Activated T-helper 2 cell treated with anti-CD3 and anti-CD28 coated beads, Interferon-gamma antibody, Interleukin-2, Interleukin-4, amounts not matched to agents 10 μg/mL and 5 μg/mL and 100 μg/mL, durations not matched to agents 14 hours and 24 hours and 36 hours (primary cell): ENCODE data around the gene TTN. TPM values are rescaled to one million over a fixed set of nuclear protein-coding genes. Genes with fewer than 3 reads are reported as not detected.

ENCODE experiments used
- DNase-seq: peaks from one replicate; pipeline ENCODE4 v3.0.0; 2021; ENCODE audit warnings: low spot score
- H3K27ac Mint-ChIP-seq: one replicate; pipeline ENCODE4 v1.8.0; 2021; ENCODE audit warnings: mixed read lengths
- H3K27me3 Mint-ChIP-seq: one replicate; pipeline ENCODE4 v1.8.0; 2021; ENCODE audit warnings: low read depth, mixed read lengths
- H3K36me3 Mint-ChIP-seq: one replicate; pipeline ENCODE4 v1.8.0; 2021; ENCODE audit warnings: low read depth, mixed read lengths
- H3K4me1 Mint-ChIP-seq: one replicate; pipeline ENCODE4 v1.8.0; 2021; ENCODE audit warnings: low read depth, mixed read lengths
- H3K4me3 Mint-ChIP-seq: one replicate; pipeline ENCODE4 v1.8.0; 2021; ENCODE audit warnings: low read depth, mild to moderate bottlenecking, moderate library complexity, mixed read lengths
- H3K9me3 Mint-ChIP-seq: one replicate; pipeline ENCODE4 v1.8.0; 2021; ENCODE audit warnings: mixed read lengths
- intact Hi-C: fragments of 100-400 bp; cut with micrococcal nuclease; formaldehyde crosslinking; loops from one replicate; pipeline ENCODE4 v1.15.1; 2023
- total RNA-seq: library from RNA; stranded (reverse); gene quantifications from 2 replicates; pipeline ENCODE4 v1.2.3, GENCODE V29; 2022

Gene TTN
- total RNA-seq, 1 donor from 2014 or later: 3.7 TPM

DNA sequence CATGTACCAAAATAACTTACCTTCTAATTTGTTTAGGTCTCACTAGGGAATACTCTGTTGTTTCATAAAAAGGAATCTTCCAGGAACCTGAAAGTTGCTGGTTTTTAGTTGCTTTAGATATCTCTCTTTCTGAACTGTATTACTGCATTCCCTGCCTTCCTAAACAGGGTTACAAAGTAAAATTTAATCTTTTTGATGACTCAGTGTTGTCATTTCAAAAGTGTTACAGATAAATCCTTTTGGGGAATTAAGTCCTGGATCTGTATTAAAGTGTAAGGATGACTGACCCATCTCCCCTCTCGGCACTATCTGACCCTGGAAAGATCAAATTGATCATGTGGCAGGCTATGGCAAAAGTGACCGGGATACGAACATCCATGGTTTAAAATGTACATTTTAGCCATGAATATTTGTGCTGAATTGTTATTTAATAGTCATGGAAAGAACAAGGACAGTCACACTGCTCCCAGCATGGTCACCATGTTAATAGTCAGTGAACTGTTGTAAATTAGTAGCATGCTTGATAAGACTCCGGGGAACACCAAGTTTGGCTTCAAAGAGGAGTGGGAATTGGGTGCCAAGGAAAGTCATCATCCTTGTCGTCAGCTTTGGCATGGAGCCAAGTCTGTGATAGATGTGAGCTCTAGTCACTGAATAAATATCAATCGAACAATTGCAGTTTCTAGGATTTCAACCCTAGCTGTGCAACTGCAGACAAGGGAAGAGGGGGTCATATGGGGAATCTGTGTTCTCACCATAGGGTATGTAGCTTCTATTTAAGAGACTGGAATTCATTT lies 322.8 kb downstream of the TTN start:
- Mint-ChIP-seq H3K27me3 (no peaks in the 10 kb centered on the region), H3K4me1 (peaks cover 44% of the 10 kb centered on the region), H3K36me3 (peaks cover 39% of the 10 kb centered on the region), H3K27ac (no peak overlapping the region), H3K9me3 (no peaks in the 10 kb centered on the region), H3K4me3 (no peak overlapping the region)
- no peak for DNase-seq
- intact Hi-C loops: no loop called here

DNA sequence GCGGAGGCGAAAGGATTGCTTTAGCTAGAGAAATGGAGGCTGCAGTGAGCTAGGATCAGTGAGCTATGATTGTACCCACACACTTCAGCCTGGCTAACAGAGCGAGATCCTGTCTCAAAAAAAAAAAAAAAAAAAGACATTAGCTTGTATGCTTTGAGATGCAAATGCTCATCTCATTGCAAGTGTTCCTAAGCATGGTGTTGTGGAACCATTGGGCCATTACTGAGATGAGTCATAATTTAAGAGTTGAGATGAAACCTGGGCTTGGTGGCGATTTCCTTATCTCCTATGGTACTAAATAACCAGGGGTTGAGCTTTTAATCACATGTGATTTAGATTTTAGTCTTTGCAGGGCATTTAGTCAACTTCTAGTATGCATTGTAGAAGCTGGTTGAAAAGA lies 324.8 kb downstream of the TTN start:
- Mint-ChIP-seq H3K27me3 (no peaks in the 10 kb centered on the region), H3K4me3 (peak overlapping the region; percentile 92), H3K36me3 (peaks cover 25% of the 10 kb centered on the region), H3K9me3 (no peaks in the 10 kb centered on the region), H3K27ac (no peak overlapping the region), H3K4me1 (peaks cover 42% of the 10 kb centered on the region)
- intact Hi-C loops: no loop called here
- DNase-seq: no peak

DNA sequence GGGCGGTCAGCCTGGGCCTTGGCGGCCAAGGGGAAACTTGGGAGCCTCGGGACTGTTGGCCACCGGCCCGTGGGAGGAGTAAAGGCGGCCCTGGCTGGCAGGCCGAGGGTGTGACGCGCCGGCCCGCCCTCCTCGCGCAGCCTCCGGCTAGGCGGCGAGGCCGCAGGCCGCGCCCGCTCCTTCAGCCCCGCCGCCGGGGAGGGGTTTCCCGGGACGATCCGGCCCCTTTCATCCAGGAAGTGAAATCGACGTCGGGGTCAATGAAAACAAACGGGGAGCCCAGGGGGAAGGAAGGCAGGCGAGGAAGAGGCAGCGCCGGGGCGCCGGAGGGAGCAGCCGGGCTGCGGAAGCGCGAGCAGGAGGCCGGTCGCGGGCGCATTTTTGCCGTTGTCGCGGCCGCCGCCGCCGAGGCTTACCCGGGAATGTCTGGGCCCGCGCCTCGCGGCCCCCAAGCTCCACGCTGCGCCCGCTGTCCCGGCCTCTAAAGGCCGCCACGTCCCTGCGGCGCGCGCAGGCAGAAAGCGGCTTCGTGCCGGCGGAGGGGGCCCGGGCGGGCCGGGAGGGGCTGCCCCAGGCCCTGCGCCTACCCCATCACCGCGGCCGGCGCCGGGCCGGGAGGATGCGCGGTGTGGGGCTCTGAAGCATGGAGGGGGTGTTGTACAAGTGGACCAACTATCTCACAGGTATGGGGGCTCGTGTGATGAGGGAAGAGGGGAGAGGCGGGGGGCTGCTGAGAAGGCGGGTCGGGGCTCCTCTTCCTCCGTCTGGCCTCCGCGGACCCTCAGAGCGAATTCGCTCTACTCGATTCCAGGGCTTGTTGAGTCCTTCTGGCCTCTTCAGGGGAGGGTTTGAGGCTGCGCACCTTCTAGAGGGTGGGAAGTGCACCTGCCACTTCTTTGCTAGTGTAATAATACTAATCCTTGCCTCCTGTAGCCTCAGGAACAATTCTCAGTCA lies 326.7 kb downstream of the TTN start, which contains the start of gene PLEKHA3:
TSS of gene PLEKHA3 (plus strand) at position 231 of the 955 bp plus-strand sequence. CDS start at position 644, 413 bp downstream.
- Mint-ChIP-seq H3K36me3 (peaks cover 16% of the 10 kb centered on the region), H3K27ac (peak within 1 kb of the TSS; percentile 92), H3K27me3 (no peaks in the 10 kb centered on the region), H3K4me1 (peaks cover 42% of the 10 kb centered on the region), H3K4me3 (peak within 1 kb of the TSS; percentile 92), H3K9me3 (no peaks in the 10 kb centered on the region)
- intact Hi-C loops: no loop called here
- peak; percentile 79 for DNase-seq

DNA sequence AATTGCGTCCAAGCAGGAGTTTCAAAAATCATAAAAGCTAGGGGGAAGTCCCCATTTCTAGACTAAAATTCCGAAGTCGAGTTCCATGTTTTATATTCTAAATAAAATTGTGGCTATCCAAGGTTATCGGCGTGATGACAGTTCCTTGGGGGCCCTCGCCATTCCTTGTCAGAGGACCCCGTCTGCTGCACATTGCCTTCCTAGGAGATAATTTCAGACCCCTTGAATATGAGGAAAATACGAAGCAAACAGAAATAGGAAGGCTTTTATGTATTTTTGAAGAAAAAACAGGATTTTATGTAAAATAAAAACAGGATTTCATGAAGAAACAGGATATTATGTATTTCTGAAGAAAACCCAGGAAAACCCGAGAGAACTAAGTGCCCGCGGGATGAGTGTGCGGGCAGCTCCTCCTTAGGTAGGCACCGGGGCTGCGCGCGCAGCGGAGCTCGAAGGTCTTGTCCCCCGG lies 327.4 kb downstream of the TTN start:
- Mint-ChIP-seq H3K4me1 (peaks cover 41% of the 10 kb centered on the region), H3K36me3 (peaks cover 13% of the 10 kb centered on the region), H3K9me3 (no peaks in the 10 kb centered on the region), H3K4me3 (peak overlapping the region; percentile 90), H3K27me3 (no peaks in the 10 kb centered on the region), H3K27ac (peak overlapping the region; percentile 92)
- intact Hi-C loops: loop anchor here (1.0 to 2.0 kb wide), 4 partner anchors 35 to 221 kb away; no protein-coding TSS in a partner anchor
- no peak for DNase-seq

DNA sequence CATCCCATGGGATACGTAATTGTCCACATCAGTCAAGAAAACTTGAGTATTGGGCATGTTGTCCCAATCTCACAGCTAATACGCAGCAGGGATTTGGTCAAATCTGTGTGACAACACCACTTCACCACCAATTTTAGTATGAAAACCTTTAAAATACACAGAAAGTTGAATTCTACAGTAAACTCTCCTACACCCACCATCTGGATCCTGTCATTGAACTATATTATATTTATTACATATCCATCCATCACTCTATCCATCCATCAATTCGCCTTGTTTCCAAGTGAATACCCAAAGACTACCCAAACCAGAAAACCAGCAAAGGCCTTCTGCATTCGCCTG lies 328.0 kb downstream of the TTN start:
- no peaks in the 10 kb centered on the region for H3K27me3 Mint-ChIP-seq
- H3K36me3 Mint-ChIP-seq: peaks cover 13% of the 10 kb centered on the region
- intact Hi-C loops: loop anchor here (1.0 to 2.0 kb wide), 4 partner anchors 35 to 222 kb away; no protein-coding TSS in a partner anchor
- H3K9me3 Mint-ChIP-seq: no peaks in the 10 kb centered on the region
- no peak for DNase-seq
- H3K4me1 Mint-ChIP-seq: peaks cover 36% of the 10 kb centered on the region
- H3K27ac Mint-ChIP-seq: peak overlapping the region; percentile 92
- peak overlapping the region; percentile 90 for H3K4me3 Mint-ChIP-seq

DNA sequence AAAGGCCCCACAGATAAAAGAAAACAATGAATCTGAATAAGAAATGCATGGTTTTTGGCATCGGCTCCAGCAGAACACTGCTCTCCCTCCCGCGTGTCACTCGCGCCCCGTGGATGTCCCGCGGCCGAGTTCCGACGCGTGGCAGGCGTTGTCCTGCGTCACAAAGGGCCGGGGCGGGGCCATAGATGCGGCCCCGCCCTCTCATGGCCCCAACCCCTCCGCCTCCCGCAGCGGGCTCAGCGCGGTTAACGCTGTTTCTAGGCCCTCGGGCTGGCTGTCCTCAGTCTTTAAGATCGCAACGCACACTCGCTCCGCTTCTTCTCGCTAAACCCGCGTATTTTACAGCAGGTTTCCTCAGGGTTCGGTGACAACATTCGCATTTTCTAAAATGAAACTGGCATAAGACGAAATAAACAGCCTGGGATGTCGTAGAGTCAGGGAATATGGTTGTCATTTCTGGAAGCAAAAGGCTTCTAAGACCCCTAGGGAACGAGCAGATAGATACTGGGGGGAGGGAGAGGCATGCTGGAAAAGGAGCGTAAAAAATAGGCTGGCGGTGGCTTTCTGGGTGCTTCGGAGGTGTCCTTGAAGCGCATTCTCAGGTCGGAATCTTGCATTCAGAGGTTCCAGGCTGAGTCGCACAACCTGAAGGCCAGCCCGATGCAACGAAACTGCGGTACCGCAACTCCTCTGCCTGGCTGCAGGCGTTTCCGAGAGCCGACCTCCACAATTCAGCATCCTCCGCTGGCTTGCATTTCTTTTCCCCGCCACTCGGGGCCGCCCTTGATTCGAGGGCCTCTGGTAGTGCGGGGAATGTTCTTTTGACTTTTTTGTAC lies 328.6 kb downstream of the TTN start, which contains the start of gene FKBP7:
TSS of gene FKBP7 (minus strand) at position 162 of the 836 bp plus-strand sequence. CDS start at position 61, 101 bp downstream.
- Mint-ChIP-seq H3K4me1 (peaks cover 36% of the 10 kb centered on the region), H3K36me3 (peaks cover 13% of the 10 kb centered on the region), H3K9me3 (no peaks in the 10 kb centered on the region), H3K27me3 (no peaks in the 10 kb centered on the region), H3K27ac (peak within 1 kb of the TSS; percentile 92), H3K4me3 (peak within 1 kb of the TSS; percentile 90)
- intact Hi-C loops: loop anchor here (1.0 to 2.0 kb wide), 6 partner anchors 27 to 222 kb away; partner anchors contain the start of genes PJVK and PRKRA
- DNase-seq: peak; percentile 74

DNA sequence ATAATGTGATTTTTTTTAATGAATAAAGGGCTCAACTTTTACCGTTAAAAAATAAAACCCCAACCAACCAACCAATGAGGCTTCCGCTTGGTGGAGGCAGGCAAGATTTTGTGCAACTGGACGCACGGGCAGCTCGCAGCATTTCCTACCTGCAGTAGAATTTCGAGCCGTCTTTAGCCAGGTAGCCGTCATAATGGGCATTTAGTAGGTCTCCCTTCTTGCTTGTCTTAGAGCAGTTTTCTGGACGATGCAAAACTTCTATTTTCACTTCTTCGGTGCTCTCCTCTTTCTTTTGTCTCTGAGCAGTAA lies 329.1 kb downstream of the TTN start:
- Mint-ChIP-seq H3K4me3 (peak overlapping the region; percentile 90), H3K9me3 (no peaks in the 10 kb centered on the region), H3K36me3 (peaks cover 13% of the 10 kb centered on the region), H3K27me3 (no peaks in the 10 kb centered on the region), H3K27ac (peak overlapping the region; percentile 92), H3K4me1 (peaks cover 38% of the 10 kb centered on the region)
- intact Hi-C loops: loop anchor here (1.0 to 2.0 kb wide), 4 partner anchors 27 to 223 kb away; partner anchors contain the start of genes PJVK and PRKRA
- DNase-seq: peak; percentile 13

DNA sequence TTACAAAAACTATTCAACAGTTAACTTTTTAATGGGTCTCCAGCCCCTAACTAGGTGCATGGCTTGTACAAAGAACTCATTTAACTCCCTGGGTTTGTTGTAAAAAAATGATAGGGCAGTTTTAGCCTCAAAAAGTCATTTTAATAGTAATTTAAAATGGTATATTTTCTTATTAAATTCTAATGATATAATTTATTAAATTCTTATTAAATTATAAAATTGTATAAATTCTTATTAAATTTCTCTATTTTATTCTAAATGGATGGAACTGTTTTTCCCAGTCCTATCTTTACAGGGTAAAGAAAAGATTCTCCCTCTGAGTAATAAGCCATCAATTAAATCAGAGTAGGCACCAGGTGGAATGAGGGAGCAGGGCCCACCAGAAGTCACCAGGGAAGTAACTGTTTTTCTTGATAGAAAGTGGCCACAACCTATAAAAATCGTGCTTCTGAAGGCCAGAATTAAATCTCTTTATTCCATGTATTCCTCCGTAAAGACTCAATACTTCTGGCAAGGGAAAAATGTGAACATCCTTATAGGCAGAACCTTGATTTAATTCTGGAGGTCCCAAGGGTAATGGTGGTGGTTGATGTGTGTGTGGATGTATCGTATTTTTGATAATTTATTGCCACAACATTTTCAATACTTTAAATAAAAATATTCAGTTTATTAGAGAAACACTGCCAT lies 329.6 kb downstream of the TTN start:
- no peaks in the 10 kb centered on the region for H3K9me3 Mint-ChIP-seq
- intact Hi-C loops: loop anchor here (1.0 to 2.0 kb wide), 4 partner anchors 26 to 223 kb away; partner anchors contain the start of genes PJVK and PRKRA
- DNase-seq: no peak
- no peaks in the 10 kb centered on the region for H3K27me3 Mint-ChIP-seq
- H3K4me3 Mint-ChIP-seq: peak overlapping the region; percentile 90
- H3K27ac Mint-ChIP-seq: peak overlapping the region; percentile 22
- H3K4me1 Mint-ChIP-seq: peaks cover 33% of the 10 kb centered on the region
- H3K36me3 Mint-ChIP-seq: peaks cover 8% of the 10 kb centered on the region

DNA sequence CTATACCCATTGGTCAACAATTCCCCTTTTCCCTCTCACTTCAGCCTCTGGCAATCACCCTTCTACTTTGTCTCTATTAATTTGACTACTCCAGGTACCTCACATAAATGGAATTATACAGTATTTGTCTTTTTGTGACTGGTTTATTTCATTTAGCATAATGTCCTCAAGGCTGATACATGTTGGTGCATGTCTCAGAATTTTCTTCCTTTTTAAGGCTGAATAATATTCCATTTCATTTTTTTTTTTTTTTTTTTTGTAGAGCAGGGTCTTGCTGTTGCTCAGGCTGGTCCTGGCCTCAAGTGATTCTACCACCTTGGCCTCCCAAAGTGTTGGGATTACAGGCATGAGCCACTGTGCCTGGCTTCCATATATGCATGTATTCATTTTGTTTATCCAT lies 330.7 kb downstream of the TTN start:
- H3K4me1 Mint-ChIP-seq: peaks cover 22% of the 10 kb centered on the region
- DNase-seq: no peak
- no peaks in the 10 kb centered on the region for H3K27me3 Mint-ChIP-seq
- H3K9me3 Mint-ChIP-seq: no peaks in the 10 kb centered on the region
- no peak overlapping the region for H3K27ac Mint-ChIP-seq
- intact Hi-C loops: no loop called here
- H3K36me3 Mint-ChIP-seq: peaks cover 7% of the 10 kb centered on the region
- no peak overlapping the region for H3K4me3 Mint-ChIP-seq
